ENCODE measurements around the gene SLC27A1. TPM values are rescaled to one million over a fixed set of nuclear protein-coding genes. Genes with fewer than 3 reads are reported as not detected.

The SLC27A1 gene
- total and polyA plus RNA-seq, 2 experiments from 2014 or later = 3.5 to 11.6 TPM

- no peaks in the 10 kb centered on the region for H3K36me3 ChIP-seq (ENCODE audit: insufficient read depth)
- Mint-ChIP-seq H3K9me3 (peaks cover 4% of the 10 kb centered on the region; the same call in 2 of the 3 replicates), H3K27me3 (ENCODE audit: insufficient read depth, low read depth, poor library complexity) (peaks cover 20% of the 10 kb centered on the region), H3K36me3 (ENCODE audit: low read depth) (peaks cover 3% of the 10 kb centered on the region; the same call in 1 of the 3 replicates), H3K27ac (no peak overlapping the region), H3K4me1 (peaks cover 6% of the 10 kb centered on the region; the same call in 2 of the 3 replicates), H3K4me3 (no peak overlapping the region)
- H3K4me3 ChIP-seq = no peak overlapping the region
- no peaks in the 10 kb centered on the region; the same call in 1 of the 2 replicates for H3K9me2 ChIP-seq (ENCODE audit: insufficient read depth)
- no peak overlapping the region for H3K27ac ChIP-seq (ENCODE audit: low read depth)
- H3K4me1 ChIP-seq (ENCODE audit: insufficient read depth) = 0 out of 2 replicates have a peak, but pooled peaks cover 3% of the 10 kb centered on the region
- no peak overlapping the region for H2AFZ ChIP-seq
- no peak for TF ChIP-seq EZH2 (IDR thresholded peaks at IDR 0.05; ENCODE audit: low read depth, unreplicated experiment)
- no peak for TF ChIP-seq ZNF331 (CRISPR knock-in tag; IDR thresholded peaks at IDR 0.05; ENCODE audit: low read depth)
- no peak for TF ChIP-seq CTCF (conservative IDR thresholded peaks at IDR 0.05; ENCODE audit: low read depth in 2 of 2)
- TF ChIP-seq STAT1 (IDR thresholded peaks at IDR 0.05; ENCODE audit: unreplicated experiment) = no peak
- TF ChIP-seq NANOG (IDR thresholded peaks at IDR 0.05; ENCODE audit: borderline replicate concordance) = no peak
- TF ChIP-seq ZNF114 (CRISPR knock-in tag; IDR thresholded peaks at IDR 0.05) = no peak
- no peak for TF ChIP-seq ZNF462 (CRISPR knock-in tag; IDR thresholded peaks at IDR 0.05)
- no peak for TF ChIP-seq POLR2AphosphoS5 (IDR thresholded peaks at IDR 0.05; ENCODE audit: low read depth)
- no peak for TF ChIP-seq JUNB (IDR thresholded peaks at IDR 0.05; ENCODE audit: unreplicated experiment)
- TF ChIP-seq REST (IDR thresholded peaks at IDR 0.05; ENCODE audit: unreplicated experiment) = no peak
- no peak for TF ChIP-seq CREB1 (CRISPR knock-in tag; IDR thresholded peaks at IDR 0.05; ENCODE audit: low read depth)
- TF ChIP-seq EZH2phosphoT487 (IDR thresholded peaks at IDR 0.05; ENCODE audit: unreplicated experiment) = no peak
- TF ChIP-seq ETS1 (IDR thresholded peaks at IDR 0.05) = no peak
- no peak overlapping the region for H3K4me2 ChIP-seq
- DNase-seq (ENCODE audit: low spot score) (no peak), ATAC-seq (no peak)
- H3F3A ChIP-seq (replicated peaks; ENCODE audit: low read depth) = no peaks in the 10 kb centered on the region
- H3K79me2 ChIP-seq (replicated peaks; ENCODE audit: insufficient read depth) = no peaks in the 10 kb centered on the region
- H3K27me3 ChIP-seq (ENCODE audit: insufficient read depth) = no peaks in the 10 kb centered on the region
- no peaks in the 10 kb centered on the region for H4K20me1 ChIP-seq (replicated peaks; ENCODE audit: insufficient read depth)
These were observed 78.9 kb downstream of the SLC27A1 start for GRCh38 chr19:17549085-17549740.
